GM18870 (cell line): ENCODE data around the gene GOSR1.
"Not testable (repeated sequence)": the region's sequence is repeated elsewhere in the genome, so short reads cannot be mapped to it uniquely, and the experiment has no call there.

ENCODE experiments used
- ATAC-seq: cut with Tn5 transposase; IDR thresholded peaks from one replicate; pipeline ENCODE4 v1.9.1; 2021; ENCODE audit warnings: moderate library complexity; ENCODE audit not compliant: unreplicated experiment

The GOSR1 gene

GRCh38 chr17:30573603-30574175, 96.5 kb downstream of the GOSR1 start:
- no peak for ATAC-seq

- ATAC-seq, result not testable (repeated sequence)
Observed at GRCh38 chr17:30574309-30574708, 97.1 kb downstream of the GOSR1 start.

- not testable (repeated sequence) for ATAC-seq
Observed at GRCh38 chr17:30574806-30575205, 97.6 kb downstream of the GOSR1 start.

- ATAC-seq, result not testable (repeated sequence)
Observed at GRCh38 chr17:30575648-30576325, 98.6 kb downstream of the GOSR1 start.

- ATAC-seq, result no peak
Observed at GRCh38 chr17:30576326-30576861, 99.2 kb downstream of the GOSR1 start.
